ENCODE results near the gene UBE2F.

Gene UBE2F

DNA sequence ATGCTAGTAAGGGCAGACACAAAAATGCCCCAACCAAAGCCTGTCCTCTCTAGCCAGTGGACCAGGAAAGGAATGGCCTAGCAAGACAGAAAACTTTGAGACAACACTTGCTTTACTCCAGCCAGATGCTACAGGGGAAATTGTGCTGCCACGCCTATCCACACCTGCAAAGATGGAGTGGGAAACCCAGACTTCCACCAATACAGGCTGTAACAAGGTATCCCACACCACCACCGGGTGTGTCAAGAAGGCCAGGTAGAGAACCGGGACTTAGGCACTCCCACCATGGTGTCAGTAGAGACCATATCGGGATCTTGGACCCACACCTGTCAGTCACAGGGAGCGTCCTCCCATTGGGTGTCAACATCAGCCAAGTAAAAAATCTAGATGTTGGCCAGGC is 117.1 kb downstream of the UBE2F start:
- DNase-seq = no peak

DNA sequence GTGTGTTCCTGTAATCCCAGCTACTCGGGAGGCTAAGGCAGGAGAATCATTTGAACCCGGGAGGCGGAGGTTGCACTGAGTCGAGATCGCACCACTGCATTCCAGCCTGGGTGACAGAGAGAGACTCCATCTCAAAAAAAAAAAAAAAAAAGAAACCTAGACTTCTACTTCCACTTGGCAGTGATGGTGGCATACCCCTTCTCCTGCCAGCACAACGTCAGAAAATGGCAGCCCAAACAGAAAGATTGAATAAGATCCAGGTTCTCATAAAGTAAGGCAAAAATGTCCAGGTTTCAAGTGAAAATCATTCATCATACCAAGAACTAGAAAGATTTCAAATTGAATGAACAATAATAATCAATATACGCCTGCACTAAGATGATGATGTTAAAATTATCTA is 117.9 kb downstream of the UBE2F start:
- DNase-seq = no peak

DNA sequence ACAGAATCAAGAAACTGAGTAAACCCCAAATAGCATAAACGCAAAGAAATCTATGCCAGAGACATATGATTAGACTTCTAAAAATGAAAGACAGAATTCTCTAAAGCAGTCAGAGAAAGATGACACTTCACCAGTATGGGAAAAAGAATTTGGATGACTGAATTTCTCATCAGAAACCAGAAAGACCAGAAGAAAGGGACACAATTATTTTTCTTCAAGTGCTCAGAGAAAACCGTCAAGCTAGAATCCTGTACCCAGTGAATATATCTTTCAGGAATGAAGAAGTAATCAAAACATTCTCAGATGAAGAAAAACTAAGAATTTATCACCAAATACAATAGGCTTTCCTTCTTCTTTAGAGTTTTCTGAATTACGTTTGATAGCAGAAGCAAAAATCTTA is 119.1 kb downstream of the UBE2F start:
- no peak for DNase-seq

DNA sequence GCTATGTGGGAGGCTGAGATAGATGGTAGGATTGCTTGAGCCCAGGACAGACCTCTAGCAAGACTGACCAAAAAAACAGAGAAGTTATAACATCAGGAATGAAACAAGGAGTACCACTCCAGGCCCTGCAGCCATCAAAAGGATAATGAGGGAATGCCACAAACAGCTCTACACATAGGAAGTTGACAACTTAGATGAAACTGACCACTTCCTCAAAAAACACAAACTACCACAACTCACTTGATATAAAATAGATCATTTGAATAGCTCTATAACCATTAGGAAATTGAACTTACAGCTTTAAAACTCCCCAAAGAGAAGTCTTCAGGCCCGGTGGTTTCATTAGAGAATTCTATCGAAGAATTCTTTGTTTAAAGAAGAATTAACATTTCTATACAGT is 120.4 kb downstream of the UBE2F start:
- no peak for DNase-seq

DNA sequence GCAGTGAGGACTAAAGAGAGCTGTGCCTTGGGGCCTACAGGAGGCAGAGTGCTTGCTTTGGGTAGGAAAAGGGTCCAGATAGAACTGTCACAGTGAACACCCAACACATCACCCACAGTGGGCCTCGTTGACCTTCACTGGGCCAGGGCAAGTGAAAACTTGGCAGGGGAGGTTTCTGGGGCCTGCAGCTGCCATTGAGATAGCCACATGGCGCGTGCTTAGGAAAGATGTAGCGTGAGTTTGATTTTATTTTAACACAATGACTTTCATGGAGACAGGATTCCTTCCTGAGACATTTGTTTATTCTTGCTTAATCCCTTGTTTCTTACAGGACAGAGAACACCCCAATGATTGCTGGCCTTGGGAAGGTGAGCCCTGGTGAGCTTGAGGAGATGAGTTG is 124.1 kb downstream of the UBE2F start:
- DNase-seq = no peak

DNA sequence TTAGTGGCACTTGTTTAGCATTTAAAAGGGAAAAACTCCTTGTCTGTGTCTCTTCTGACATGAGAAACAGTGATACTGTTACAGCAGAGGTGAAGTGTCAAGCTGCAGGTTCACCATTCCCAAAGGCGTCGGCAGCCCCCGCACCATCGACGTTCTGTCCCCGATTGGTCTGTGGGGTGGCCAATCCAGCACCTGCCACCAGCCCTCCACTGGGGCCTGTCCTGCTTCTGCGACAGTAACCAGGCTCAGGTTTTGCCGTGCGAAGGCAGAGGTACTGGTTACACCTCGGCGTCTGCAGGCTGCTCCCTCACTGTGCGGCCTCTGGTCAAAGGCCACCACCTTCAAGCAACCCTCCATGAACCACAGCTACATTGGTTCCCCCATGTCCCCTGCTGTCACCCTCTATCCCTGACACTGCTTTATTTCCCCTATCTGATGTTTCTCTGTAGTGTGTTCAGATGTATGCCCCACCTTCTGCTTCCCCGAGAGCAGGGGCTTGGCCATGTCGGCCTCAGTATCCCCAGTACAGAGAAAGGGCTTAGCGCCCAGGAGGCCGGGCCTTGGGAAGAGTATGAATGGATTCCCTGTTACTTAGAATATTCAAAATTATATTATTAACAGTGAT is 124.7 kb downstream of the UBE2F start:
- no peak for DNase-seq

Data from stimulated activated CD4-positive, alpha-beta T cell treated with anti-CD3 and anti-CD28 coated beads, Interleukin-4, amount 100 ng/mL, for 1 hour (primary cell).